Uterus (tissue), 2 donors: ENCODE measurements around the gene STAB2.

Experiments
- CTCF ChIP-seq, 4 experiments: fragments of 200-600 bp in 2 of 4; fragments of 450-650 bp in 2 of 4; sonication (generic) in 2 of 4; IDR thresholded peaks; one replicate each; pipeline ENCODE4 v1.5.1; 2016 to 2019; ENCODE audit warnings: antibody characterized with exemption in 4 of 4, mild to moderate bottlenecking in 2 of 4, moderate library complexity in 1 of 4
- POLR2A ChIP-seq, 2 donors: fragments of 450-650 bp; IDR thresholded peaks; one replicate each; pipeline ENCODE4 v1.6.1; 2016; ENCODE audit warnings: antibody characterized with exemption in 2 of 2, mild to moderate bottlenecking in 1 of 2, moderate library complexity in 1 of 2

GRCh38 chr12:103799857-103800771, 213.0 kb downstream of the STAB2 start:
- TF ChIP-seq CTCF (IDR thresholded peaks at IDR 0.05) (no peak), POLR2A (IDR thresholded peaks at IDR 0.05) (no peak)
